Gastrocnemius medialis (tissue), 4 donors: Measurements from ENCODE around the gene C1orf56. TPM values are rescaled to one million over a fixed set of nuclear protein-coding genes. Genes with fewer than 3 reads are reported as not detected.
A peak's percentile ranks its signal among the peaks of the same experiment; 100 is the strongest.
"Not testable (repeated sequence)": the region's sequence is repeated elsewhere in the genome, so short reads cannot be mapped to it uniquely, and the experiment has no call there.

ENCODE experiments used
- ATAC-seq, 2 donors: fragments of 150-250 bp; one replicate each; pipeline ENCODE4 v1.9.1; 2016
- DNase-seq, 2 donors: peaks; one replicate each; pipeline ENCODE4 v3.0.0-alpha.2; 2019
- H3K27ac ChIP-seq, 4 donors: fragments of 200-600 bp; sonication (generic); 1 replicate in 1 of 4; 2 replicates in 3 of 4; pipeline ENCODE4 v1.5.1; 2016 to 2018; ENCODE audit warnings: mild to moderate bottlenecking in 2 of 4, moderate library complexity in 1 of 4
- H3K27me3 ChIP-seq, 3 donors: fragments of 200-600 bp; sonication (generic) in 2 of 3; 1 replicate in 1 of 3; 2 replicates in 2 of 3; pipeline versions ENCODE4 v1.5.1 to v1.6.0; 2016 to 2019; ENCODE audit warnings: mild to moderate bottlenecking in 1 of 3, moderate library complexity in 1 of 3
- H3K36me3 ChIP-seq, 2 donors: fragments of 200-600 bp; sonication (generic) in 1 of 2; one replicate each; pipeline ENCODE4 v1.5.1; 2017 to 2018
- H3K4me1 ChIP-seq, 2 donors: fragments of 200-600 bp; sonication (generic) in 1 of 2; one replicate each; pipeline ENCODE4 v1.5.1; 2016 to 2017; ENCODE audit warnings: mild to moderate bottlenecking in 2 of 2
- H3K4me3 ChIP-seq, 4 donors: fragments of 200-600 bp; sonication (generic) in 3 of 4; 1 replicate in 1 of 4; 2 replicates in 3 of 4; pipeline ENCODE4 v1.5.1; 2016 to 2019; ENCODE audit warnings: mild to moderate bottlenecking in 2 of 4
- H3K9me3 ChIP-seq, 3 donors: fragments of 200-600 bp; sonication (generic) in 2 of 3; 1 replicate in 1 of 3; 2 replicates in 2 of 3; pipeline ENCODE4 v1.5.1; 2016 to 2019
- POLR2A ChIP-seq, 2 donors: fragments of 450-650 bp; IDR thresholded peaks; one replicate each; pipeline ENCODE4 v1.6.1; 2017; ENCODE audit warnings: antibody characterized with exemption in 2 of 2, mild to moderate bottlenecking in 2 of 2, moderate library complexity in 2 of 2
- in situ Hi-C, 4 donors: fragments of 200-750 bp; cut with MboI; loops; one replicate each; pipeline versions ENCODE4 v1.15.0 to v1.8.0; 2017; ENCODE audit warnings: low sequenced_read_pairs in 4 of 4
- intact Hi-C: fragments of 100-400 bp; cut with DNase I; formaldehyde crosslinking; loops from one replicate; pipeline ENCODE4 v1.15.1; 2023; ENCODE audit warnings: low total_unique reads
- total RNA-seq, 4 donors: library from RNA; depleted of rRNA; stranded (reverse); fragments of >200 nt; gene quantifications; one replicate each; pipeline versions ENCODE4 v1.1.0 to v1.2.3, GENCODE V29; 2016
- TF ChIP-seq, protein P1 (sequence below), 5 experiments: fragments of 450-650 bp in 3 of 5; fragments of 200-600 bp in 2 of 5; sonication (generic) in 2 of 5; IDR thresholded peaks in 4 of 5; conservative IDR thresholded peaks in 1 of 5; 1 replicate in 4 of 5; 2 replicates in 1 of 5; pipeline ENCODE4 v1.5.1; 2016 to 2019; ENCODE audit warnings: antibody characterized with exemption in 5 of 5, mild to moderate bottlenecking in 3 of 5, moderate library complexity in 3 of 5

Gene C1orf56
- total RNA-seq, 4 donors from 2014 or later, result 6.2 to 16.2 (median 12.4) TPM

DNA sequence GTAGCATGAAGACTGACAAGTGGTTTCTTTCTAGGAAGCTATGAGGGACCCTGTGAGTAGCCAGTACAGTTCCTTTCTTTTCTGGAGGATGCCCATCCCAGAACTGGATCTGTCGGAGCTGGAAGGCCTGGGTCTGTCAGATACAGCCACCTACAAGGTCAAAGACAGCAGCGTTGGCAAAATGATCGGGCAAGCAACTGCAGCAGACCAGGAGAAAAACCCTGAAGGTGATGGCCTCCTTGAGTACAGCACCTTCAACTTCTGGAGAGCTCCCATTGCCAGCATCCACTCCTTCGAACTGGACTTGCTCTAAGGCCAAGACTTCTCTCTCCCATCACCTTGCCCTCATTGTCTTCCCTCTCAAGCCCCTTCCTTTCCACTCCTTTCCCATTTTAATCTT, 19.6 kb downstream of the C1orf56 start:
- Histone ChIP-seq H3K9me3 (no peaks in the 10 kb centered on the region), H3K27ac (peak overlapping the region in 2 of 4 donors; percentile 8 to 96), H3K4me3 (no peak overlapping the region), H3K36me3 (no peaks in the 10 kb centered on the region), H3K4me1 (peaks cover 7 to 17% of the 10 kb centered on the region in 2 donors), H3K27me3 (no peaks in the 10 kb centered on the region)
- DNase-seq (peak in 1 of 2 donors; percentile 10), ATAC-seq (no peak)
- in situ Hi-C loops (no loop called here), intact Hi-C loops (no loop called here)
- TF ChIP-seq POLR2A (IDR thresholded peaks at IDR 0.05), result no peak
- TF ChIP-seq, protein P1, sequence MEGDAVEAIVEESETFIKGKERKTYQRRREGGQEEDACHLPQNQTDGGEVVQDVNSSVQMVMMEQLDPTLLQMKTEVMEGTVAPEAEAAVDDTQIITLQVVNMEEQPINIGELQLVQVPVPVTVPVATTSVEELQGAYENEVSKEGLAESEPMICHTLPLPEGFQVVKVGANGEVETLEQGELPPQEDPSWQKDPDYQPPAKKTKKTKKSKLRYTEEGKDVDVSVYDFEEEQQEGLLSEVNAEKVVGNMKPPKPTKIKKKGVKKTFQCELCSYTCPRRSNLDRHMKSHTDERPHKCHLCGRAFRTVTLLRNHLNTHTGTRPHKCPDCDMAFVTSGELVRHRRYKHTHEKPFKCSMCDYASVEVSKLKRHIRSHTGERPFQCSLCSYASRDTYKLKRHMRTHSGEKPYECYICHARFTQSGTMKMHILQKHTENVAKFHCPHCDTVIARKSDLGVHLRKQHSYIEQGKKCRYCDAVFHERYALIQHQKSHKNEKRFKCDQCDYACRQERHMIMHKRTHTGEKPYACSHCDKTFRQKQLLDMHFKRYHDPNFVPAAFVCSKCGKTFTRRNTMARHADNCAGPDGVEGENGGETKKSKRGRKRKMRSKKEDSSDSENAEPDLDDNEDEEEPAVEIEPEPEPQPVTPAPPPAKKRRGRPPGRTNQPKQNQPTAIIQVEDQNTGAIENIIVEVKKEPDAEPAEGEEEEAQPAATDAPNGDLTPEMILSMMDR (IDR thresholded peaks at IDR 0.05 in 4 of 5, conservative IDR thresholded peaks at IDR 0.05 in 1 of 5), result no peak

DNA sequence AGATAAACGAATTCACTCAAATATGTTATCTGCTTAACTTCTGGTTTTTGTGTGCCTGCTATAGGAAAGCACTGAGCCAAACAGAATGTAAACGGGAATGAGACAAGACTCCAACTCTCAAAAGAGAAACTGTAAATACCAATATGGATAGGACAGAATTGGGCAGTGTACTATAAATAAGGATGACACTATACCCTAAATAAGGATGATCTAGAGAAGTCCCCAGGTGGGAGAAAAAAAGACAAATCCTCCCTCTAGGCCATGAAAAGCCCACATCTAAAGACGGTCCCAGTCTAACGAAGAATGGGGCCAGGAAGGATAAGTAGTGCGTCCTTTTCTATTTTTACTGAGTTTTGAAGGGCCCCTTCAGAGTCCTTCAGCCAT, 21.5 kb downstream of the C1orf56 start:
- DNase-seq, result no peak
- Histone ChIP-seq H3K4me3 (no peak overlapping the region), H3K27ac (peak overlapping the region; percentile 94 to 99 (median 98)), H3K9me3 (no peaks in the 10 kb centered on the region), H3K27me3 (no peaks in the 10 kb centered on the region), H3K36me3 (peaks cover 0 to 4% of the 10 kb centered on the region in 2 donors), H3K4me1 (peaks cover 9 to 19% of the 10 kb centered on the region in 2 donors)
- in situ Hi-C loops, result no loop called here
- ATAC-seq, result no peak
- TF ChIP-seq POLR2A (IDR thresholded peaks at IDR 0.05), result no peak
- TF ChIP-seq, protein P1 (IDR thresholded peaks at IDR 0.05 in 4 of 5, conservative IDR thresholded peaks at IDR 0.05 in 1 of 5), result no peak
- intact Hi-C loops, result no loop called here

DNA sequence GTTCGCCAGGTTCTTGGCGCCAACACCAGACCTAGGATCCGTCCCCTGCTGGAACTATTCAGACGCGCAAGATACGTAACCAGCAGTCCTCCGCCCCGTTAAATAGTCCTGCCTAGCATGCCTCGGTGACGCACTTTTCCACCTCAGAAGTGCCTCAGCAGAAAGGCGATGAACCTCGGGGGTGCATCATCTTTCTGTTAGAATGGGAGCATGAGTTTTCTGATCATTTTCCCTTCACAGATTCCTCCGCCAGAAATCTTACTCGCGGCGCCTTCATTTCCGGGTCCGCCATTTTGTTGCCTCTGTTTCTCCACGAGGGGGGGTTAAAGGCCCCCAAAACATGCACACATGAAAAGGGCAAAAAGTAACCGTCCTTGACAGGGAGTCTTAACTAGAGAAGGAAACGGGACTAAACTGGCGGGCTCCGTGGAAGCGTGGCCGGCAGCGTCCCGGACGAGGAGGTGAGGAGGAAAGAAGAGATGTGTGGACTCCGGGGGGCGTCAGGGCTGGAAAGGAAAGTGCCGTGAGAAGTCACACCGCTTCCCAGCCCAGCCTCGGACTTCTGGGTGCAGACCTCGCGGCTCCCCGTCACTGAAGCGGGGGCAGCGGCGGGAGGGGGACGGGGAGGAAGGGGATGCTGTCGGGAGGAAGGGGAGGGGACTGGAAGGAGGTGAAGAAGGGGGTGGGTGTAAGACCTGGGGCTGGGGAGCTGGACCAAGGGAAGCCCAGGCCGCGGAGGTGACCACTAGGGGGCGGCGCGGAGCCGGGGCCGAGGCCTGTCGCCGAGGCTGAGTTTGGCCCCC, 23.1 kb downstream of the C1orf56 start, which contains the start of gene GABPB2:
GABPB2 (plus strand) TSS at position 288 of the 803 bp plus-strand sequence. CDS start 17,429 bp downstream, outside the sequence.
- Histone ChIP-seq H3K36me3 (peaks cover 0 to 4% of the 10 kb centered on the region in 2 donors), H3K4me3 (peak within 1 kb of the TSS; percentile 85 to 96 (median 92)), H3K4me1 (peaks cover 9 to 19% of the 10 kb centered on the region in 2 donors), H3K9me3 (no peaks in the 10 kb centered on the region), H3K27ac (peak within 1 kb of the TSS; percentile 94 to 99 (median 98)), H3K27me3 (no peaks in the 10 kb centered on the region)
- peak; percentile 43 to 50 for TF ChIP-seq POLR2A (IDR thresholded peaks at IDR 0.05)
- TF ChIP-seq, protein P1 (IDR thresholded peaks at IDR 0.05 in 4 of 5, conservative IDR thresholded peaks at IDR 0.05 in 1 of 5), result peak; percentile 57 to 94 (median 90)
- peak; percentile 91 for ATAC-seq
- in situ Hi-C loops, result no loop called here
- intact Hi-C loops, result loop anchor here (2.0 kb wide), 4 partner anchors 46 to 94 kb away; partner anchors contain the start of genes LYSMD1, SEMA6C and TNFAIP8L2
- DNase-seq, result peak; percentile 88 to 94

DNA sequence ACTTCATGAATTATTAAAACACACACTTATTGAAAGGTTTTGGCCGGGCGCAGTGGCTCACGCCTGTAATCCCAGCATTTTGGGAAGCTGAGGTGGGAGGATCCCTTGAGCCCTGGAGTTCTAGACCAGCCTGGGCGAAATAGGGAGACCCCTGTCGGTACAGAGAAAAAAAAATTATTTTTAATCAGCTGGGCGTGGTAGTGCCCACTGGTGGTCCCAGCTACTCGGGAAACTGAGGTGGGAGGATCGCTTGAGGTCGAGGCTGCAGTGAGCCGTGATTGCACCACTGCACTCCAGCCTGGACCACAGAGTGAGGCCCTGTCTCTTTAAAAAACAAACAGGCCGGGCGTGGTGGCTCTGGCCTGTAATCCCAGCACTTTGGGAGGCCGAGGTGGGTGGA, 24.7 kb downstream of the C1orf56 start:
- no peaks in the 10 kb centered on the region for H3K9me3 ChIP-seq
- H3K27ac ChIP-seq, result peak overlapping the region; percentile 94 to 99 (median 98)
- no peak for ATAC-seq
- peaks cover 0 to 4% of the 10 kb centered on the region in 2 donors for H3K36me3 ChIP-seq
- H3K4me3 ChIP-seq, result no peak overlapping the region
- intact Hi-C loops, result no loop called here
- H3K4me1 ChIP-seq, result peaks cover 9 to 19% of the 10 kb centered on the region in 2 donors
- H3K27me3 ChIP-seq, result no peaks in the 10 kb centered on the region
- no peak for DNase-seq
- in situ Hi-C loops, result no loop called here
- no peak for TF ChIP-seq POLR2A (IDR thresholded peaks at IDR 0.05)

GRCh38 chr1:151085953-151086559, 38.5 kb downstream of the C1orf56 start:
- intact Hi-C loops, result no loop called here
- no peaks in the 10 kb centered on the region for H3K9me3 ChIP-seq
- ATAC-seq, result no peak
- no peak overlapping the region for H3K4me3 ChIP-seq
- no peaks in the 10 kb centered on the region for H3K27me3 ChIP-seq
- in situ Hi-C loops, result no loop called here
- no peaks in the 10 kb centered on the region for H3K36me3 ChIP-seq
- H3K27ac ChIP-seq, result no peak overlapping the region
- TF ChIP-seq, protein P1 (IDR thresholded peaks at IDR 0.05 in 4 of 5, conservative IDR thresholded peaks at IDR 0.05 in 1 of 5), result no peak
- TF ChIP-seq POLR2A (IDR thresholded peaks at IDR 0.05), result no peak
- H3K4me1 ChIP-seq, result no peaks in the 10 kb centered on the region
- no peak for DNase-seq

GRCh38 chr1:151097426-151097825, 49.9 kb downstream of the C1orf56 start:
- DNase-seq (peak in 1 of 2 donors; percentile 14), ATAC-seq (peak in 1 of 2 donors; percentile 30)
- not testable (repeated sequence) for H3K4me1 ChIP-seq, H3K27me3 ChIP-seq, H3K4me3 ChIP-seq, H3K27ac ChIP-seq, H3K36me3 ChIP-seq, H3K9me3 ChIP-seq
- intact Hi-C loops, result loop anchor here (2.0 to 10.0 kb wide), 2 partner anchors 73 to 137 kb away; no protein-coding TSS in a partner anchor
- in situ Hi-C loops, result loop anchor here in 3 of 4 donors (5.0 kb wide), 2 partner anchors 55 to 60 kb away; partner anchors contain the start of gene TNFAIP8L2 (in 2 of the 3)
